Measurements from ENCODE around the gene HEATR9. TPM values are rescaled to one million over a fixed set of nuclear protein-coding genes. Genes with fewer than 3 reads are reported as not detected.

HEATR9 gene
- total and polyA plus RNA-seq, 2 experiments from 2014 or later = not detected

GRCh38 chr17:35855965-35856364 lies 12.7 kb downstream of the HEATR9 start:
- Histone ChIP-seq H3K4me3 (no peak overlapping the region), H3K9me3 (ENCODE audit: low read depth) (no peaks in the 10 kb centered on the region), H3K36me3 (replicated peaks; ENCODE audit: insufficient read depth, low read depth) (no peaks in the 10 kb centered on the region), H3K27me3 (no peaks in the 10 kb centered on the region), H3K4me1 (ENCODE audit: insufficient read depth) (no peaks in the 10 kb centered on the region), H2AFZ (no peak overlapping the region), H3K27ac (no peak overlapping the region), H3K79me2 (no peaks in the 10 kb centered on the region), H3K4me2 (no peak overlapping the region), H3K9me2 (replicated peaks; ENCODE audit: insufficient read depth) (no peaks in the 10 kb centered on the region), H4K20me1 (ENCODE audit: insufficient read depth, poor library complexity, severe bottlenecking) (no peaks in the 10 kb centered on the region)
- no peak for DNase-seq (ENCODE audit: low spot score)
- TF ChIP-seq EZH2phosphoT487 (IDR thresholded peaks at IDR 0.05; ENCODE audit: low read depth, severe bottlenecking, unreplicated experiment) = no peak
- TF ChIP-seq EZH2 (IDR thresholded peaks at IDR 0.05; ENCODE audit: borderline replicate concordance) = no peak
- TF ChIP-seq CTCF (IDR thresholded peaks at IDR 0.05; ENCODE audit: poor library complexity) = no peak
- 78% methylated on average over 5 of the region's 5 CpGs for WGBS (ENCODE audit: low lambda C conversion rate, missing lambda C conversion rate)

GRCh38 chr17:35849469-35850348 lies 19.0 kb downstream of the HEATR9 start:
- TF ChIP-seq EZH2 (IDR thresholded peaks at IDR 0.05; ENCODE audit: borderline replicate concordance) (no peak), CTCF (IDR thresholded peaks at IDR 0.05; ENCODE audit: poor library complexity) (peak; percentile 74)
- no peaks in the 10 kb centered on the region for H3K27me3 ChIP-seq
- no peak overlapping the region for H2AFZ ChIP-seq
- H3K4me2 ChIP-seq = no peak overlapping the region
- H3K9me2 ChIP-seq (replicated peaks; ENCODE audit: insufficient read depth) = no peaks in the 10 kb centered on the region
- no peak overlapping the region for H3K4me3 ChIP-seq
- DNase-seq (ENCODE audit: low spot score) = peak; percentile 82
- H3K79me2 ChIP-seq = peaks cover 5% of the 10 kb centered on the region
- H4K20me1 ChIP-seq (ENCODE audit: insufficient read depth, poor library complexity, severe bottlenecking) = peaks cover 4% of the 10 kb centered on the region
- no peak overlapping the region for H3K27ac ChIP-seq
- 76% methylated on average over 7 of the region's 7 CpGs for WGBS (ENCODE audit: low lambda C conversion rate, missing lambda C conversion rate)
- peaks cover 5% of the 10 kb centered on the region for H3K4me1 ChIP-seq (ENCODE audit: insufficient read depth)
- no peaks in the 10 kb centered on the region for H3K36me3 ChIP-seq (replicated peaks; ENCODE audit: insufficient read depth, low read depth)
- no peaks in the 10 kb centered on the region for H3K9me3 ChIP-seq (ENCODE audit: low read depth)

- Histone ChIP-seq H2AFZ (no peak overlapping the region), H3K9me3 (ENCODE audit: low read depth) (no peaks in the 10 kb centered on the region), H3K36me3 (replicated peaks; ENCODE audit: insufficient read depth, low read depth) (no peaks in the 10 kb centered on the region), H4K20me1 (ENCODE audit: insufficient read depth, poor library complexity, severe bottlenecking) (peaks cover 4% of the 10 kb centered on the region), H3K4me1 (ENCODE audit: insufficient read depth) (peaks cover 5% of the 10 kb centered on the region), H3K79me2 (peaks cover 11% of the 10 kb centered on the region), H3K4me3 (no peak overlapping the region), H3K27me3 (no peaks in the 10 kb centered on the region), H3K27ac (peak overlapping the region; percentile 1), H3K4me2 (no peak overlapping the region), H3K9me2 (replicated peaks; ENCODE audit: insufficient read depth) (no peaks in the 10 kb centered on the region)
- DNase-seq (ENCODE audit: low spot score) = no peak
- 70% methylated on average over 4 of the region's 4 CpGs for WGBS (ENCODE audit: low lambda C conversion rate, missing lambda C conversion rate)
- no peak for TF ChIP-seq CTCF (IDR thresholded peaks at IDR 0.05; ENCODE audit: poor library complexity)
- TF ChIP-seq EZH2 (IDR thresholded peaks at IDR 0.05; ENCODE audit: borderline replicate concordance) = no peak
- TF ChIP-seq EZH2phosphoT487 (IDR thresholded peaks at IDR 0.05; ENCODE audit: low read depth, severe bottlenecking, unreplicated experiment) = no peak
Measured at GRCh38 chr17:35847633-35848373, 20.9 kb downstream of the HEATR9 start.

Measured in hepatocyte (in vitro differentiated cells).